ENCODE measurements around the gene TMEM221.

Gene TMEM221

GRCh38 chr19:17404621-17405249 lies 43.7 kb downstream of the TMEM221 start:
- FAIRE-seq, result no peak

GRCh38 chr19:17404015-17404414 lies 44.5 kb downstream of the TMEM221 start:
- FAIRE-seq, result no peak

GRCh38 chr19:17402982-17403855 lies 45.2 kb downstream of the TMEM221 start:
- no peak for FAIRE-seq

- no peak for FAIRE-seq
These were observed 46.8 kb downstream of the TMEM221 start for GRCh38 chr19:17401628-17402027.

GRCh38 chr19:17398902-17399527 lies 49.5 kb downstream of the TMEM221 start:
- FAIRE-seq, result no peak

GRCh38 chr19:17394891-17395415 lies 53.5 kb downstream of the TMEM221 start:
- no peak for FAIRE-seq

- FAIRE-seq, result no peak
These were observed 54.6 kb downstream of the TMEM221 start, which contains the start of gene CCDC194 for GRCh38 chr19:17393914-17394313. CCDC194 (minus strand) TSS chr19:17394196; CDS start chr19:17394158, 38 bp downstream.

- no peak for FAIRE-seq
These were observed 55.5 kb downstream of the TMEM221 start for GRCh38 chr19:17393002-17393401.

- no peak for FAIRE-seq
These were observed 56.9 kb downstream of the TMEM221 start for GRCh38 chr19:17391371-17392151.

GRCh38 chr19:17390665-17391370 lies 57.6 kb downstream of the TMEM221 start:
- no peak for FAIRE-seq

GRCh38 chr19:17389957-17390664 lies 58.4 kb downstream of the TMEM221 start:
- FAIRE-seq, result no peak

GRCh38 chr19:17389288-17389687 lies 59.2 kb downstream of the TMEM221 start:
- no peak for FAIRE-seq

GRCh38 chr19:17385878-17386611 lies 62.4 kb downstream of the TMEM221 start:
- no peak for FAIRE-seq

All from endometrium (tissue), 2 donors.